ENCODE data around the gene VPS45.
"Not testable (repeated sequence)": the region's sequence is repeated elsewhere in the genome, so short reads cannot be mapped to it uniquely, and the experiment has no call there.

The VPS45 gene

GRCh38 chr1:150138044-150138443 lies 70.5 kb downstream of the VPS45 start:
- no peak for DNase-seq

DNA sequence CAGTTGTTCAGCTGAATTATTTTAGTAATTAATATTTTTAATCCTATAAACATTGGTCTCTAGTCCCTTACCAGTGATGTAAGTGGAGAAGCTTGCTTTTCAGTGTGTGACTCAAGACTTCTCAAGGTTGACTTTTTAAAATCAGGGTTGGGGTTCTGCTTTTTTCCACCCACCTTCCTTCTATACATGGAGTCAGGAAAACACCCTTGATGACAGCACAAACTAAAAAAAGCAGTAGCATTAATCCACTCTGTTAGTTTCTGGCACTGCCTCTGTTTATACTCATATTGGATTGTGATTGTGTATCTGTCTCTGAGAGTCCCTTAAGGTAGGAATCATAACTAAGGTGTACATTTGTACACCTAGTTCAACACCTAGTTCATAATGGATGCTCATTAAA lies 73.9 kb downstream of the VPS45 start:
- no peak for DNase-seq

DNA sequence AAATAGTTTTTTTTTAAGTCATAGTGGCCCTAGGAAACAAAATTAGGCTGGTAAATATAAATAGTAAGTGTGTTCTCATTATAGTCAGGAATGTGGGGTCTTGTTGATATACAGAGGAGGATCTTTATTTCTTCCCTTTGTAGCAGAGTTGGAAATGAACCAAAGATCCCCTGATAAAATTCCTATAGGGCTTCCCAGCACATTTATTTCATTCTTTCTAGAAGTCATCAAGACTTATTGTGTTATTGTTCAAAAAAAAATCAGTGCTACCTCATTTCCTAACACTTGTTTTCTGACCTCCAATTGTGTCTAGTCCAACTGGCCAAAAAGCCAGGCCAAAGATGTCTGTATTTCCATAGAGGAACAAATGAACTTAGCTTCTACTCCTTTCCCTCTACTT lies 74.5 kb downstream of the VPS45 start:
- no peak for DNase-seq

DNA sequence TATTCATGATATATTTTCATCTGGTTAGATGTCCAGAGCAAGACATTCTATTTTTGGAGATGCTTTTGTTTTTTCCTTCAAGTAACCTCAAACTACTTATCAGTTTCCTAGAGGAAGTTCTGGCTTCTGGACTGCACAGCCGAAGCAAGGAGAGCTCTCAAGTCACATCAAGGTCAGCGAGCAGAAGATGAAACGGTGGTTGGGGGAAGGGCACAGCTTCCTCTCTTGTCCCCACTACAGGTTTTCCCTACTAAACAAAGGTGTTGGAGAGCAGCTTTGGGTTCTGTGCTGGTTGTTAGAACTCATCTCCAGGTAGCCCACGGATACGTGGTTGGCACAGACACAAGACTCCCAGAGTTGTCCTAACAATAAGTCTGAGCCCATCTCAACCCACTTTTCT lies 77.0 kb downstream of the VPS45 start:
- DNase-seq, result no peak

GRCh38 chr1:150146016-150146415 lies 78.4 kb downstream of the VPS45 start:
- not testable (repeated sequence) for DNase-seq

- no peak for DNase-seq
Measured at GRCh38 chr1:150146849-150147542, 79.4 kb downstream of the VPS45 start.

GRCh38 chr1:150148837-150149270 lies 81.3 kb downstream of the VPS45 start:
- no peak for DNase-seq

- peak; percentile 32 for DNase-seq
Measured at GRCh38 chr1:150149271-150150132, 81.9 kb downstream of the VPS45 start, which contains the start of gene PLEKHO1. PLEKHO1 (plus strand) TSS chr1:150149916; CDS start chr1:150150258, 342 bp downstream.

- DNase-seq, result no peak
Measured at GRCh38 chr1:150150133-150151021, 82.8 kb downstream of the VPS45 start.

- DNase-seq, result no peak
Measured at GRCh38 chr1:150151291-150152181, 84.0 kb downstream of the VPS45 start.

DNA sequence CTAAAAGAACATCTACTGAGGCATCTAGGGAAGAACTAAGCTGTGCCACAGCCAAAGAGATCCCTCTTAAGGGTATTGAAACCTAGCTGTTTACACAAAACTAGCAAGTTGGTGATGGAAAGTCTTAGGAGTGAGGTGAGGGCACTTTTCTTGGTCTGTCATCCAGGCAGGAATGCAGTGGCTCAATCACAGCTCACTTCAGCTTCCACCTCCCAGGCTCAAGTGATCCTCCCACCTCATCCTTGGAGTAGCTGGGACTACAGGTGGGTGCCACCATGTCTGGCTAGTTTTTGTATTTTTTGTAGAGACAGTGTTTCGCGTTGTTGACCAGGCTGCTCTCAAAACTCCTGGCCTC lies 84.6 kb downstream of the VPS45 start:
- no peak for DNase-seq

DNA sequence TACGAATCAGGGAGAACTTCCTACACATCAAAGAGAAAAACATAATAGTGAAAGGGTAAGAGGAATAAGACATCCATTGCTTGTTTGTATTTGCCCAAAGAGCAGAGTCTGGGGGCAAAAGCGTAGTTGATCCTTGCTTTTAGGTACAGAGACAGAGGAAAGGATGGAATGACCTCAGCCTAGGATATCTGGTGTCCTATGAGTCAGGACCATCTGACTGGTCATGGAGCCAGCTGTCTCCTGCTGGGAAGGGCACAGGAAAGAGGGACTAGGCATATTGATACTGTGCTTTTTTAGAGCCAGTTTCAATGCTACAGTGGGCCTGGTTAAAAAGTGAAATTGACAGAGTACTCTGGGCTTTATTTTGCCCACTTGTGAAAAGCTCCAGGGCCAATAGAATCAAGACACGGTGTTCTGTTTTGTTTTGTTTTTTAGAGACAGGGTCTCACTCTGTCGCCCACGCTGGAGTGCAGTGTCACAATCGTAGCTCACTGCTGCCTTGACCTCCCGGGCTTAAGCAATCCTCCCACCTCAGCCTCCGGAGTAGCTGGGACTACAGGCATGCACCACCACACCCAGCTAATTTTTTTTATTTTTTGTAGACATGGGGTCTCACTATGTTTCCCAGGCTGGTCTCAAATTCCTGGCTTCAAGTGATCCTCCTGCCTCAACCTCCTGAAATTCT lies 85.3 kb downstream of the VPS45 start:
- no peak for DNase-seq

DNA sequence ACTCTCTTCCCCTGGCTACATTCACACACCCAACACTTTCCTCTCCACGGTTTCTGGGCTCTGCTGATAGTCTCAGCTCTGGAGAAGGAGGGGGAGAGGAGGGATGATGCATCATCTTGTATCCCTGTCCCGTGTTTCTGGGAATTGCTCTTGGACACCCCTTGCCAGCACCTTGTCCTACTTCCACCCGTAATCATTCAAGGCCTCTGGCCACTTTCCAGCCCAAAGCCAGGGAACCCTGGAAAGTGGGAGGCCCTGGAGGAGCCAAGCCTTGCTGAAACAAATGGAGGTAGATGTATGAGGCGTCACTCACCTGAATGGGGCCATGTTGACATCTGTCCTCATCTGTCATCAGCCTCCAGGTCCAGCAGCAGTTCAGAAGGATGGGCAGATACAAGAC lies 86.6 kb downstream of the VPS45 start:
- DNase-seq, result no peak

GRCh38 chr1:150155413-150156071 lies 88.0 kb downstream of the VPS45 start:
- no peak for DNase-seq

GRCh38 chr1:150156868-150157603 lies 89.5 kb downstream of the VPS45 start:
- no peak for DNase-seq

GRCh38 chr1:150159550-150159949 lies 92.0 kb downstream of the VPS45 start:
- DNase-seq, result no peak

DNA sequence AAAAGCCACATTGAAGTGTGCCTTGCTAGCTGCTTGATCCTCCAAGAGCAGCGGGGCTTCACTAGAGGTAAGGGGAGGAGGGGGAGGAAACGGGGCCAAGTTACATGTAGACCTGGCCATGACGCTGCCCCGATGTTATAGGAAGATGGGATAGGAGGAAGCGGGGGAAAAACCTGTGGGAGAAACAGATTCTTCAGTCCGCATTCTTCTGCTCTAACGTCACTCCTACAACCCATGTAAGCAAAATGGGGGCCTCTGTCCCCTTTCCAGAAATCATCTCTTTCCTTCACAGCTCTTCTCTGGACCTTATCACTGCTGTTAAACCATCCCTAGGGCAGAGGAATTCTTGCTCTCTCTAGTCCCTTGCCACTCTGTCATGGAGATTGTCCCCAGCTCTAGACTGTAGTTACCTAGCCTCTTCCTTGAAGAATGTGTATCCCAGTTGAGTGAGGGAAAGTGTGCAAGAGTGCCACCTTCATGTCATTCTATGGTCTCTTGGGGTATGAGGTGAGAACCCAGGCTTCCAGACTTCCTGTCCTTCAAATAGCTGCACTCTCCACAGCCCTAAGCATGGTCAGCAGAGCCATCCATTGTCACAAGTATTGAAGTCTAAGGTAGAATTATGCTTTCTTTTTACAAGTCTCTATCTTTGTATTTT lies 93.5 kb downstream of the VPS45 start:
- no peak for DNase-seq

GRCh38 chr1:150161747-150162581 lies 94.4 kb downstream of the VPS45 start:
- DNase-seq, result no peak

DNA sequence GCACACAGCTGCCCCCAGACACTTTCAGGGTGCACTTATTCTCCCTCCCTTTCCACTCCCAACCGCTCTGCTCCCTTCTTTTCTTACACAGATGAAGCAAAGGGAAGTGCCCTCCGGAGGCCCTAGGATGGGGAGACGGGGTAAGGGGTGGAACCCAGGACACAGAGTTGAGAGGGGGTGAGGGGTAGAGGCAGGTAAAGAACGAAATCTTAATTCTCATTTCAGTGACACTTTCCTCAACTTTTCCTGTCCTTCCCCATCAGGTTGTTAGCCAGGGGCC lies 94.9 kb downstream of the VPS45 start:
- no peak for DNase-seq

Measured in DMS 273 treated with DMSO at 0.1 percent for 48 hours (cell line).